B cell (primary cell): ENCODE data around the gene SRGAP1. TPM values are rescaled to one million over a fixed set of nuclear protein-coding genes. Genes with fewer than 3 reads are reported as not detected.

ENCODE experiments used
- ATAC-seq: fragments of 200-7000 bp; cut with Tn5 transposase; one replicate; pipeline ENCODE4 v1.10.0; 2021; ENCODE audit warnings: low read depth, mild to moderate bottlenecking, moderate number of reproducible peaks, moderate library complexity
- CTCF ChIA-PET: fragments of 350-600 bp; sonication (Branson Sonifier 250); formaldehyde crosslinking; loops from one replicate; lab custom pipeline; 2021; ENCODE audit warnings: antibody characterized with exemption, inconsistent platforms; lab: Charles Lee
- POLR2A ChIA-PET: fragments of 350-600 bp; sonication (Branson Sonifier 250); formaldehyde crosslinking; loops from one replicate; lab custom pipeline; 2021; ENCODE audit warnings: antibody characterized with exemption; lab: Charles Lee
- DNase-seq: peaks from one replicate; pipeline ENCODE4 v3.0.0; 2013
- H2AFZ ChIP-seq: 2 replicates; pipeline ENCODE4 v1.6.1; 2012; ENCODE audit warnings: mild to moderate bottlenecking, low read depth, low read length; ENCODE audit not compliant: insufficient read depth, poor library complexity, severe bottlenecking
- H3K27ac ChIP-seq, 2 donors: 1 replicate in 1 of 2; 2 replicates in 1 of 2; pipeline ENCODE4 v1.5.1; 2012 to 2013; ENCODE audit warnings: low read length in 2 of 2, mild to moderate bottlenecking in 2 of 2, moderate library complexity in 1 of 2
- H3K27me3 ChIP-seq, 4 experiments: fragments of 200-600 bp in 1 of 4; sonication (generic) in 1 of 4; replicated peaks in 1 of 4; 1 replicate in 2 of 4; 2 replicates in 2 of 4; pipeline versions ENCODE4 v1.6.1 to v1.7.0; 2013 to 2016; ENCODE audit warnings: low read length in 3 of 4, mild to moderate bottlenecking in 2 of 4, mixed read lengths in 1 of 4, moderate library complexity in 1 of 4; ENCODE audit not compliant: insufficient read depth in 4 of 4, control insufficient read depth in 3 of 4; ENCODE audit errors: control extremely low read depth in 1 of 4
- H3K36me3 ChIP-seq, 2 experiments: replicated peaks in 1 of 2; 1 replicate in 1 of 2; 2 replicates in 1 of 2; pipeline versions ENCODE4 v1.6.1 to v1.7.1; 2013; ENCODE audit warnings: low read length in 1 of 2; ENCODE audit not compliant: insufficient read depth in 2 of 2, control insufficient read depth in 1 of 2; ENCODE audit errors: control extremely low read depth in 1 of 2, extremely low read depth in 1 of 2
- H3K4me1 ChIP-seq, 2 donors: fragments of 200-600 bp in 1 of 2; sonication (generic) in 1 of 2; 1 replicate in 1 of 2; 2 replicates in 1 of 2; pipeline versions ENCODE4 v1.5.1 to v1.6.1; 2013 to 2017; ENCODE audit warnings: low read length in 2 of 2; ENCODE audit not compliant: control insufficient read depth in 2 of 2, insufficient read depth in 2 of 2
- H3K4me2 ChIP-seq: replicated peaks from 2 replicates; pipeline ENCODE3; 2012; ENCODE audit warnings: mild to moderate bottlenecking, low read depth, low read length; ENCODE audit not compliant: poor library complexity, severe bottlenecking
- H3K4me3 ChIP-seq, 5 experiments: fragments of 200-600 bp in 1 of 5; sonication (generic) in 1 of 5; 1 replicate in 3 of 5; 2 replicates in 2 of 5; pipeline versions ENCODE4 v1.5.1 to v1.7.0; 2011 to 2016; ENCODE audit warnings: low read length in 4 of 5, mild to moderate bottlenecking in 4 of 5, low read depth in 2 of 5, control low read depth in 1 of 5, moderate library complexity in 1 of 5; ENCODE audit not compliant: insufficient read depth in 1 of 5; ENCODE audit errors: control extremely low read depth in 1 of 5, extremely low read depth in 1 of 5
- H3K79me2 ChIP-seq: fragments of 200-600 bp; sonication (generic); one replicate; pipeline ENCODE4 v1.6.0; 2016; ENCODE audit warnings: low read length; ENCODE audit not compliant: control insufficient read depth, insufficient read depth
- H3K9ac ChIP-seq: fragments of 200-600 bp; sonication (generic); 2 replicates; pipeline ENCODE4 v1.6.1; 2017; ENCODE audit warnings: mild to moderate bottlenecking, low read length, moderate library complexity
- H3K9me3 ChIP-seq, 3 donors: one replicate each; pipeline versions ENCODE4 v1.6.1 to v1.7.1; 2013; ENCODE audit warnings: low read length in 2 of 3; ENCODE audit not compliant: control insufficient read depth in 2 of 3, insufficient read depth in 1 of 3; ENCODE audit errors: control extremely low read depth in 1 of 3
- H4K20me1 ChIP-seq: 2 replicates; pipeline ENCODE4 v1.6.0; 2012; ENCODE audit warnings: mild to moderate bottlenecking, low read length; ENCODE audit not compliant: insufficient read depth, control insufficient read depth, poor library complexity, severe bottlenecking
- H3K27ac Mint-ChIP-seq: one replicate; pipeline ENCODE4 v1.8.0; 2021; ENCODE audit warnings: mixed read lengths
- H3K27me3 Mint-ChIP-seq: one replicate; pipeline ENCODE4 v1.8.0; 2021; ENCODE audit warnings: mixed read lengths
- H3K4me1 Mint-ChIP-seq: one replicate; pipeline ENCODE4 v1.8.0; 2021; ENCODE audit warnings: mixed read lengths
- H3K4me3 Mint-ChIP-seq: one replicate; pipeline ENCODE4 v1.8.0; 2021; ENCODE audit warnings: mixed read lengths
- H3K9me3 Mint-ChIP-seq: one replicate; pipeline ENCODE4 v1.8.0; 2022; ENCODE audit warnings: mixed read lengths; ENCODE audit not compliant: insufficient read depth
- EZH2 ChIP-seq: IDR thresholded peaks from 2 replicates; pipeline ENCODE4 v1.6.1; 2012; ENCODE audit warnings: borderline replicate concordance, low read depth, mild to moderate bottlenecking, moderate library complexity, low read length; ENCODE audit not compliant: insufficient read depth, poor library complexity, severe bottlenecking
- WGBS: methylation state at CpG from one replicate; pipeline ENCODE4 v1.1.5; 2013; ENCODE audit warnings: missing lambda C conversion rate; ENCODE audit not compliant: insufficient coverage; 5-methylcytosine and 5-hydroxymethylcytosine counted together
- intact Hi-C: fragments of 100-400 bp; cut with micrococcal nuclease; formaldehyde crosslinking; loops from one replicate; pipeline ENCODE4 v1.10.0; 2022
- polyA plus RNA-seq: library from polyadenylated mRNA; depleted of rRNA; stranded (reverse); fragments of >200 nt; gene quantifications from 2 replicates; pipeline ENCODE4 v1.2.3, GENCODE V29; 2012
- total RNA-seq, 2 donors: library from RNA; stranded (reverse); fragments of 120-200 nt in 1 of 2; gene quantifications; 1 replicate in 1 of 2; 2 replicates in 1 of 2; pipeline versions ENCODE4 v1.2.3 to v1.2.4, GENCODE V29; 2013 to 2022
- TF ChIP-seq, protein P1 (sequence below): fragments of 200-600 bp; IDR thresholded peaks from one replicate; pipeline ENCODE4 v1.8.0; 2022; ENCODE audit warnings: antibody characterized with exemption, mild to moderate bottlenecking

Gene SRGAP1
- total and polyA plus RNA-seq, 2 donors (not counting 1 experiment from before 2014, with no cell fraction given) = under 0.01 to 0.22 TPM

- Histone ChIP-seq H3K9me3 (no peaks in the 10 kb centered on the region), H3K4me1 (no peaks in the 10 kb centered on the region), H3K79me2 (no peaks in the 10 kb centered on the region), H3K36me3 (no peaks in the 10 kb centered on the region), H3K27me3 (peaks cover 0 to 3% (median 0%) of the 10 kb centered on the region in 4 experiments), H2AFZ (no peak overlapping the region), H3K4me2 (no peak overlapping the region), H4K20me1 (no peaks in the 10 kb centered on the region), H3K4me3 (no peak overlapping the region), H3K27ac (no peak overlapping the region), H3K9ac (no peak overlapping the region)
- H3K9me3 Mint-ChIP-seq = no peaks in the 10 kb centered on the region
- TF ChIP-seq EZH2 = no peak
- TF ChIP-seq, protein P1, sequence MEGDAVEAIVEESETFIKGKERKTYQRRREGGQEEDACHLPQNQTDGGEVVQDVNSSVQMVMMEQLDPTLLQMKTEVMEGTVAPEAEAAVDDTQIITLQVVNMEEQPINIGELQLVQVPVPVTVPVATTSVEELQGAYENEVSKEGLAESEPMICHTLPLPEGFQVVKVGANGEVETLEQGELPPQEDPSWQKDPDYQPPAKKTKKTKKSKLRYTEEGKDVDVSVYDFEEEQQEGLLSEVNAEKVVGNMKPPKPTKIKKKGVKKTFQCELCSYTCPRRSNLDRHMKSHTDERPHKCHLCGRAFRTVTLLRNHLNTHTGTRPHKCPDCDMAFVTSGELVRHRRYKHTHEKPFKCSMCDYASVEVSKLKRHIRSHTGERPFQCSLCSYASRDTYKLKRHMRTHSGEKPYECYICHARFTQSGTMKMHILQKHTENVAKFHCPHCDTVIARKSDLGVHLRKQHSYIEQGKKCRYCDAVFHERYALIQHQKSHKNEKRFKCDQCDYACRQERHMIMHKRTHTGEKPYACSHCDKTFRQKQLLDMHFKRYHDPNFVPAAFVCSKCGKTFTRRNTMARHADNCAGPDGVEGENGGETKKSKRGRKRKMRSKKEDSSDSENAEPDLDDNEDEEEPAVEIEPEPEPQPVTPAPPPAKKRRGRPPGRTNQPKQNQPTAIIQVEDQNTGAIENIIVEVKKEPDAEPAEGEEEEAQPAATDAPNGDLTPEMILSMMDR = no peak
- H3K27me3 Mint-ChIP-seq = peaks cover 7% of the 10 kb centered on the region
- no peaks in the 10 kb centered on the region for H3K4me1 Mint-ChIP-seq
- WGBS = 95% methylated on average over 2 of the region's 2 CpGs
- no peak overlapping the region for H3K4me3 Mint-ChIP-seq
- POLR2A ChIA-PET = no interaction called here
- DNase-seq (no peak), ATAC-seq (no peak)
- CTCF ChIA-PET = no interaction called here
- H3K27ac Mint-ChIP-seq = no peak overlapping the region
- intact Hi-C loops = no loop called here
Measured at GRCh38 chr12:63989301-63989845, 144.9 kb downstream of the SRGAP1 start.

DNA sequence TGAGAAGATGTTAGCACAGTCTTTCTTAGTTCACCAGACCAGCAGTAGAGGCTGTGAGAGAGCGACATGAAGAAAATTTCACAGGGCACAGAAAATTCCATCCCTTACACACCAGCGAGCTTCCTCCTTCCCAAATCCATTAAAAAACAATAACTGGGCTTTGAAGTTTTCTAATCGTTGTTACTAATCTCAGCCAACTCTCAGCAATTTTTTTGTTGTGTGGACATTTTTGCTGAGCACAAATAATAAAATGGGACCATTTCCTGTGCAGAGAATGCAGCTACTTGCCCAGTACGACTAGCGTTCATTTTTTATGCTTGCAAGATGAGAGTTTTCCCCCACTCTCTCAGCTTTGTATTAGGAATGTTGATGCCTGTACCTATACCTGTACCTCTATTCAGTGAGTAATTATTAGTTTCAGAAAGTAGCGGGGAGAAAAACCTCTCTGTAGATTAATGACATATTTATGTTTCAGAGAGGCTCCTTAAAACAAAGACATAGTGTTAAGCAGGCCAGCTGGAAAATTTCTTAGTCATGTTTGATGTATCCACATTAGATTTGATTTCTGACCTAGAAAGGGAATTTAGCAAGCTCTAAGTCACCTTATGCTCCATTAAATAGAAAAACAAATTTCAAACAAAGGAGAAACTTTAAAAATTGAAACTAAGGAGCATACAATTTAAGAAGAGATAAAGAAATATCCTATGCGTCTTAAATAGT lies 146.5 kb downstream of the SRGAP1 start:
- Histone ChIP-seq H3K36me3 (no peaks in the 10 kb centered on the region), H3K9me3 (no peaks in the 10 kb centered on the region), H3K9ac (no peak overlapping the region), H3K4me3 (no peak overlapping the region), H3K27me3 (peaks cover 0 to 3% (median 0%) of the 10 kb centered on the region in 4 experiments), H3K4me2 (no peak overlapping the region), H2AFZ (no peak overlapping the region), H4K20me1 (no peaks in the 10 kb centered on the region), H3K27ac (no peak overlapping the region), H3K79me2 (no peaks in the 10 kb centered on the region), H3K4me1 (no peaks in the 10 kb centered on the region)
- TF ChIP-seq, protein P1 = no peak
- TF ChIP-seq EZH2 = no peak
- POLR2A ChIA-PET = no interaction called here
- no peak overlapping the region for H3K27ac Mint-ChIP-seq
- CTCF ChIA-PET = no interaction called here
- H3K9me3 Mint-ChIP-seq = no peaks in the 10 kb centered on the region
- intact Hi-C loops = no loop called here
- H3K27me3 Mint-ChIP-seq = peaks cover 7% of the 10 kb centered on the region
- H3K4me3 Mint-ChIP-seq = no peak overlapping the region
- DNase-seq (no peak), ATAC-seq (no peak)
- 100% methylated on average over 3 of the region's 7 CpGs for WGBS
- H3K4me1 Mint-ChIP-seq = no peaks in the 10 kb centered on the region
